Activated naive CD4-positive, alpha-beta T cell treated with anti-CD3 and anti-CD28 coated beads for 36 hours (primary cell): Measurements from ENCODE around the gene DAPK3. TPM values are rescaled to one million over a fixed set of nuclear protein-coding genes. Genes with fewer than 3 reads are reported as not detected.
"Not testable (repeated sequence)": the region's sequence is repeated elsewhere in the genome, so short reads cannot be mapped to it uniquely, and the experiment has no call there.

Source experiments
- CTCF ChIA-PET: fragments of 350-600 bp; sonication (Branson Sonifier 250); formaldehyde crosslinking; loops from one replicate; lab custom pipeline; 2021; ENCODE audit warnings: antibody characterized with exemption; lab: Charles Lee
- DNase-seq: peaks from one replicate; pipeline ENCODE4 v3.0.0-alpha.2; 2020
- H3K27ac Mint-ChIP-seq: one replicate; pipeline ENCODE4 v1.8.0; 2021; ENCODE audit warnings: mild to moderate bottlenecking, mixed read lengths
- H3K27me3 Mint-ChIP-seq: one replicate; pipeline ENCODE4 v1.8.0; 2021; ENCODE audit warnings: low read depth, mixed read lengths
- H3K36me3 Mint-ChIP-seq: one replicate; pipeline ENCODE4 v1.8.0; 2021; ENCODE audit warnings: low read depth, mixed read lengths
- H3K4me1 Mint-ChIP-seq: one replicate; pipeline ENCODE4 v1.8.0; 2021; ENCODE audit warnings: low read depth, mixed read lengths
- H3K4me3 Mint-ChIP-seq: one replicate; pipeline ENCODE4 v1.8.0; 2021; ENCODE audit warnings: mild to moderate bottlenecking, moderate library complexity, mixed read lengths
- H3K9me3 Mint-ChIP-seq: one replicate; pipeline ENCODE4 v1.8.0; 2021; ENCODE audit warnings: mixed read lengths
- intact Hi-C: fragments of 100-400 bp; cut with micrococcal nuclease; formaldehyde crosslinking; loops from one replicate; pipeline ENCODE4 v1.15.1; 2023
- total RNA-seq, 2 experiments: library from RNA; stranded (reverse); gene quantifications; one replicate each; pipeline ENCODE4 v1.2.3, GENCODE V29; 2021

The DAPK3 gene
- total RNA-seq, 2 experiments from 2014 or later = 19.3 to 19.6 TPM

DNA sequence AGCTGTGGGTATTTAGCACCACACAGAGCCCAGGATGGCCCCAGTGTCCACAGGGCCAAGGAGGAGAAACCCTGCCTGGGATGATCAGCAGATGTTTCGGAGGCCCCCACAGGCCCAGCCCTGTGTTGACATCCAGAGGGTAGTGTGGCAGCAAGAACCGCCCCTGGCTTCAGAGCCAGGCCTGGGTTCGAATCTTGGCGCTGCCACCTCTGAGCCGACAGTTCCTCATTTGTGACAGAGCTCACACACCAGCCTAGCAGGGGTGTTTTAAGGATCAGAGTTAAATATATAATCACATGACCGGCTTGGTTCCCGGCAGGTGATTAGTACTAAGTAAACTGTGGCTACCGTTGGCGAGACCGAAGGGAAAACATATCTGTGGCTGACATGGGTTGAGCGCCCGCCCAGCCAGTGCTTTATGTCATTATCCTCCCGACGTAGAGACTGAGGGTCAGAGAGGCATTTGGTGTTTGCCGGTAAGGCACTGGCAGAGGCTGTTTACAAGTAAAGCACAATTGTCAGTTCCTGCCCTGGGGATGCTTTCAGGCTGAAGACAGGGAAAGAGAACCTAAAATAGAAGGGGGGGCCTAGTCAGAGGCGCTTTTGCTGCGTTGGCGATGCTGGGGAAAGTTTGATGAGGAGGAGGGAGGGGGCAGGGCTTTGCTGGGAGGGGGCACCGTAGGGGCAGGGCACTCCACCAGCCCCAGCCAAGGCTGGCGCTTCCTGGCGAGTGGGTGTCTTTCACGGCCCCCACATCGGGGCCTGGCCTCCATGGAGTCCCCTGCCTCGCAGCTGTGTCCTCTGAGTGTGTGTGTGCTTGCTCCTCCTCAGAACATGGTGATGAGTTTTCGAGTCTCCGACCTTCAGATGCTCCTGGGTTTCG lies 41.4 kb upstream of the DAPK3 start:
- H3K4me3 Mint-ChIP-seq = no peak overlapping the region
- H3K27me3 Mint-ChIP-seq = no peaks in the 10 kb centered on the region
- intact Hi-C loops = no loop called here
- H3K9me3 Mint-ChIP-seq = no peaks in the 10 kb centered on the region
- peaks cover 36% of the 10 kb centered on the region for H3K4me1 Mint-ChIP-seq
- H3K27ac Mint-ChIP-seq = no peak overlapping the region
- peaks cover 3% of the 10 kb centered on the region for H3K36me3 Mint-ChIP-seq
- CTCF ChIA-PET = no interaction called here
- DNase-seq = no peak

DNA sequence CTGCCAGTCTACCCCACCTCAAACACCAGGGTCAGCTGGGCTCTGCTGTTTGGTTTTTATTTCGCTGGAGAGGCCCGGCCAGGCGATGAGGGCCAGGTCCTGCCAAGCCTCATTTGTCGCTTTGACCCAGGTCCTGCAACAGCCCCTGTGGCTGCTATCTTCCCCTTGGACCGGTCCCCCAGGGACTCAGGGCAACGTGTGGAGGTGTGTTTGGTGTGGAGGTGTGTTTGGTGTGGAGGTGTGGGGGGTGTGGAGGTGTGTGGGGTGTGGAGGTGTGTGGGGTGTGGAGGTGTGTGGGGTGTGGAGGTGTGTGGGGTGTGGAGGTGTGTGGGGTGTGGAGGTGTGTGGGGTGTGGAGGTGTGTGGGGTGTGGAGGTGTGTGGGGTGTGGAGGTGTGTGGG lies 40.5 kb upstream of the DAPK3 start:
- H3K36me3 Mint-ChIP-seq, H3K9me3 Mint-ChIP-seq, H3K27me3 Mint-ChIP-seq, intact Hi-C loops, H3K27ac Mint-ChIP-seq, H3K4me3 Mint-ChIP-seq, CTCF ChIA-PET, DNase-seq: not testable (repeated sequence)
- H3K4me1 Mint-ChIP-seq = peaks cover 36% of the 10 kb centered on the region

DNA sequence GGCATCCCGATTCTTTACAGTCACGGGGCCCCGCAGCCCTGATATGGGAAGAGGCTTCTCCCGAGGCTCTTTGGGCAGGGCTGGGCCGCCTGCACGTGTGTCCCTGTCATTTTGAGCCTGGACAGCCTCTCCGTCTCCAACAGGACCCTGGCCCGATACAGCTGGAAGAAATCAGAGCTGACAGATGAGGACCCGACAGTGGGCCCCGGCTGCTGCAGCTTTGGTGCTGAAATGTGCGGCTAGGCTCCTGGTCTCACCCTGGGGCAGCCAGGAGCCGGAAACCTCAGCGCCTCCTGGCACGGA lies 39.9 kb upstream of the DAPK3 start:
- peaks cover 1% of the 10 kb centered on the region for H3K36me3 Mint-ChIP-seq
- no peaks in the 10 kb centered on the region for H3K9me3 Mint-ChIP-seq
- DNase-seq = no peak
- H3K27me3 Mint-ChIP-seq = no peaks in the 10 kb centered on the region
- CTCF ChIA-PET = no interaction called here
- H3K27ac Mint-ChIP-seq = no peak overlapping the region
- H3K4me1 Mint-ChIP-seq = peaks cover 39% of the 10 kb centered on the region
- intact Hi-C loops = no loop called here
- H3K4me3 Mint-ChIP-seq = no peak overlapping the region

DNA sequence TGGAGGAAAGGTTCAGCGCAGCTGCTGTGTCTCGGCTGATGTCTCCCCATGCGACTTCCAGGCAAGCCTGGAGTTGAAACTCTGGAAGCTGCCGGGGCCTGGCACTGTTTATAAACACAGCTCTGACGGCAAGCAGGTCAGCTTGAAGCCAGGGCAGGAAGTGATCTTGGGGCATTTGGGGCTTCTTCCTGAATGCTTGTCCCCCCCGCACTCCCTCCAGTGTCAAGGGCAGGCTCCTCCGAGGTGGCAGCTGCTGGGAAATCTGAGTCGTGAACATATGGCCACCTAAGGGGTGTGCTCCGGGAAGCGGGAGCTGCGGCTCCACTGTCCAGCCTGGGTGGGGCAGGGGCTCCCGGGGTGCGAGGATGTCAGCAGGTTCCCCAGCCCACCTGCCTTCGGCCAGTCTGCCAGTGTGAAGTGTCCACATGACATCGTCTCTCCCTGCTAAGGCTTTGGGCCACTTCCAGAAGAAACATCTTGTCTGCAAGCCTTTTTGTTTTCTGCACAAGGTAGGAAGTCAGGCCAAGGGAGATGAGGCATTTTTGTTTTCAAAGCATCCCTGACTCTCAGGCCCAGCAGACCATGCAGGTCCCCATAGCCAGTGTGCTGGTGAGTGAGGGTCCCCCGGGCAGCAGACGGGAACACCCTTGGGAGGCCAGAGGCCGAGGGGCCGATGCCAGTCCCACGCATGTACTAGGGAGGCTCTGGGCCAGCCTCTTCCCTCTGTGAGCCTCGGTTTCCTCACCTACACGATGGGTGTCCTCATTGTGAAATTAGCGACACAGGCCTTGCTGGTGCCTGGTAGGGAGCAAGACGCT lies 39.3 kb upstream of the DAPK3 start:
- intact Hi-C loops = loop anchor here (5.0 kb wide), 1 partner anchor 112 kb away; the partner anchor contains the start of gene MAP2K2
- CTCF ChIA-PET = interaction anchor here (0.8 kb wide), 1 partner anchor 123 kb away, joined by 3 read pairs; no protein-coding TSS in a partner anchor
- H3K4me3 Mint-ChIP-seq = peak overlapping the region; percentile 12
- no peaks in the 10 kb centered on the region for H3K27me3 Mint-ChIP-seq
- no peaks in the 10 kb centered on the region for H3K9me3 Mint-ChIP-seq
- DNase-seq = no peak
- peaks cover 1% of the 10 kb centered on the region for H3K36me3 Mint-ChIP-seq
- H3K4me1 Mint-ChIP-seq = peaks cover 40% of the 10 kb centered on the region
- H3K27ac Mint-ChIP-seq = no peak overlapping the region

DNA sequence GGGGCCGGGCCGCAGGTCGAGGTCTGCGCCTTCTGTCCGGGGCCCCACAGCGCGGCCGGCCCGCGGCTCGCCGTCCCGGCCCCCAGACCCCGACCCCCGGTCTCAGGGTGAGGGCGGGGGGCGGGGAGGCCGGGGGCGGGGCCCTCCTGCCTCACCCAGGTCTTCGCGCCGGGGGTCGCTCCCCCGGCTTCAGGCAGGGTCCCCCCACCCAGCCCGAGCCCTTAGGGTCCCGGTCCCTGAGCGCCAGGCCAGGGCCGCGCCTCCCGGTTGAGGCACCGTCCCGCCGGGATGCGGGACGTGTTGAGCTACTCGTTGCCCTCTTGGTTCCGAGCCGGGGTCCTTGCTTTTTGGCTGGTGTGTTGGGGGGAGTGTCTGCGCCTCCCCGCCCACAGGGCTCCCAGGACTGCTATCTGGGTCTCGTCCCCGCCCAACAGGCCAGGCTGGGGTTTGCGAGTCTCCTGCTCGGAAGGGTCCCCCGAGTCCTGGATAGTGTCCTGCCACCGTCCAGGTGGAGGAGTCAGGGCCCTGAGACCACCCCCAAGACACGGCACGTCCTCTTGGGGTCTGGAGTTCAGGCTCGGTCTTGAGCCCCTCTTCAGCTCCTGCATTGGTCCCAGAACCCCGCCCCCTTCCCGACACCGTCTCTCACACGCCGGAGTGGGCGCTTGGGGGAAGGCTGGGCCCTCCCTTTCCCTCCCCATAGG lies 37.1 kb upstream of the DAPK3 start:
- Mint-ChIP-seq H3K9me3 (no peaks in the 10 kb centered on the region), H3K27me3 (no peaks in the 10 kb centered on the region), H3K27ac (peak overlapping the region; percentile 79), H3K4me3 (peak overlapping the region; percentile 84), H3K36me3 (no peaks in the 10 kb centered on the region), H3K4me1 (peaks cover 36% of the 10 kb centered on the region)
- DNase-seq = peak; percentile 39
- CTCF ChIA-PET = interaction anchor here (1.9 to 3.9 kb wide), 2 partner anchors 20 to 132 kb away, joined by 12 to 18 read pairs; no protein-coding TSS in a partner anchor
- intact Hi-C loops = loop anchor here (1.0 to 5.0 kb wide), 6 partner anchors 18 to 452 kb away; partner anchors contain the start of genes ANKRD24, MAP2K2, SIRT6 and ZBTB7A

DNA sequence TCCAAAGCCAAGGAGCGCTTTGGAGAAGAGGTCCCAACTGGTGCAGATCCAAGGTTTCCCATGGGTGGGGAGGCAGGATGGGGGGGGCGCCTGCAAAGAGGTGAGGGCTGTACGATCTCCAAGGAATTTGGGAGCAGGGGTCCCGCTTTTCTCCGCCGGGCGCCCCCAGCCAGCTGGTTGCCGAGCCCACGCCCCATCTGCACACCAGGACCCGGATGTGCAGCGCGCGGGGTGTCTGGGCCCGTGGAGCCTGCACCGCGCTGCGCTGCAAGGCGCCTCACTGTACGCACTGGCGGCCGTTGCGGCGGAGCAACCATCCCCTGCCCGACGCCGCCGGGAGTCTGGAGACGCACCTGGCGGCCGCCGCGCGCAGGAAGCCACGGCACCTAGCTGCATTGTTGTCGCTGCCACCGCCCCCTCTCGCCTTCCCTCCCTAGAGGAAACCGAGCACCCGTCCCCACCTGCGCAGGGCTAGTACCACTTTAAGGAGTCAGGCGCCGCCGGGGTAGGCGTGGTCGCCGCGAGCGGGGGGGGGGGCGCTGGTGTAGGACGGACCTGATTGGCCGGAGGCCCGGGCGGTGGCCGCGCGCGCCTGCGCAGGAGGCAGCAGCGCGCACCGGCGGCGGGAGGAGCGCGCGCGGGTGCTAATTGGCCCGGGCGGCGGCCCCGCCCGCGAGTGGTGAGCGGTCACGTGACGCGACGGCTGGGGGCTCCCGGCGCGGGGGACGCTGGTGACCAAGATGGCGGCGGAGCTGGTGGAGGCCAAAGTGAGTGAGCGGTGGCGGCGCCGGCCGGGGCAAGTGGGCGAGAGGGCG lies 36.3 kb upstream of the DAPK3 start, which contains the start of gene PIAS4:
Gene PIAS4 (plus strand): TSS at position 716 of the 815 bp plus-strand sequence. CDS start 25 bp downstream, at position 741.
- Mint-ChIP-seq H3K36me3 (no peaks in the 10 kb centered on the region), H3K4me1 (peaks cover 31% of the 10 kb centered on the region), H3K9me3 (no peaks in the 10 kb centered on the region), H3K27me3 (no peaks in the 10 kb centered on the region), H3K4me3 (peak within 1 kb of the TSS; percentile 84), H3K27ac (peak within 1 kb of the TSS; percentile 79)
- intact Hi-C loops = loop anchor here (1.0 to 5.0 kb wide), 6 partner anchors 17 to 451 kb away; partner anchors contain the start of genes ANKRD24, MAP2K2, SIRT6 and ZBTB7A
- CTCF ChIA-PET = interaction anchor here (1.0 to 3.9 kb wide), 3 partner anchors 13 to 132 kb away, joined by 3 to 18 read pairs (median 12); no protein-coding TSS in a partner anchor
- peak; percentile 96 for DNase-seq

DNA sequence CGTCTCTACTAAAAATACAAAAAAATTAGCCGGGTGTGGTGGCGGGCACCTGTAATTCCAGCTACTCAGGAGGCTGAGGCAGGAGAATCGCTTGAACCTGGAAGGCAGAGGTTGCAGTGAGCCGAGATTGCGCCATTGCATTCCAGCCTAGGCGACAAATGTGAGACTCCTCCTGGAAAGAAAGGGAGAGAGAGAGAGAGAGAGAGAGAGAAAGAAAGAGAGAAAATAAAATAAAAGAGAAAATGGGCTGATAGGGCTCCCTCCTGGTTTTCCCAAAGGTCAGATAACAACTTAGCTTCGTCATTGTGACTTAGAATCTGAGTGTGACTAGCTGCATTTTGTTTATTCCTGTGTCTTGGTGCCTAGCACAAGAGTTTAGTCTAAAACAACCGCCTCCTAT lies 34.5 kb upstream of the DAPK3 start:
- not testable (repeated sequence) for H3K36me3 Mint-ChIP-seq, H3K9me3 Mint-ChIP-seq, DNase-seq, H3K27ac Mint-ChIP-seq, H3K27me3 Mint-ChIP-seq, H3K4me3 Mint-ChIP-seq
- CTCF ChIA-PET = interaction anchor here (0.7 to 3.9 kb wide), 3 partner anchors 17 to 408 kb away, joined by 3 to 18 read pairs (median 3); no protein-coding TSS in a partner anchor
- intact Hi-C loops = loop anchor here (5.0 kb wide), 1 partner anchor 117 kb away; the partner anchor contains the start of gene MAP2K2
- peaks cover 25% of the 10 kb centered on the region for H3K4me1 Mint-ChIP-seq

DNA sequence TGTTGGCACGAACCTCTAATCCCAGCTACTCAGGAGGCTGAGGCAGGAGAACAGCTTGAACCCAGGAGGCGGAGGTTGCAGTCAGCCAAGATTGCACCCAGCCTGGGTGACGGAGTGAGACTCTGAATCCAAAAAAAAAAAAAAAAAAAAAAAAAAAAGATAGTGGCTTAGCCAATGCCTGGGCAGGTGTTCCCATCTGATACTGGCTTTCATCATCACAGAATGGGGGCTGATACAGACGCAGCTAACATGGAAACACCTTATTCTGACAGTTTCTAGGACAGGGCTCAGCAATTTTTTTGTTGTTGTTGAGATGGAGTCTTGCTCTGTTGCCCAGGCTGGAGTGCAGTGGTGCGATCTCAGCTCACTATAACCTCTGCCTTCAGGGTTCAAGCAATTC lies 29.9 kb upstream of the DAPK3 start:
- H3K27ac Mint-ChIP-seq = not testable (repeated sequence)

DNA sequence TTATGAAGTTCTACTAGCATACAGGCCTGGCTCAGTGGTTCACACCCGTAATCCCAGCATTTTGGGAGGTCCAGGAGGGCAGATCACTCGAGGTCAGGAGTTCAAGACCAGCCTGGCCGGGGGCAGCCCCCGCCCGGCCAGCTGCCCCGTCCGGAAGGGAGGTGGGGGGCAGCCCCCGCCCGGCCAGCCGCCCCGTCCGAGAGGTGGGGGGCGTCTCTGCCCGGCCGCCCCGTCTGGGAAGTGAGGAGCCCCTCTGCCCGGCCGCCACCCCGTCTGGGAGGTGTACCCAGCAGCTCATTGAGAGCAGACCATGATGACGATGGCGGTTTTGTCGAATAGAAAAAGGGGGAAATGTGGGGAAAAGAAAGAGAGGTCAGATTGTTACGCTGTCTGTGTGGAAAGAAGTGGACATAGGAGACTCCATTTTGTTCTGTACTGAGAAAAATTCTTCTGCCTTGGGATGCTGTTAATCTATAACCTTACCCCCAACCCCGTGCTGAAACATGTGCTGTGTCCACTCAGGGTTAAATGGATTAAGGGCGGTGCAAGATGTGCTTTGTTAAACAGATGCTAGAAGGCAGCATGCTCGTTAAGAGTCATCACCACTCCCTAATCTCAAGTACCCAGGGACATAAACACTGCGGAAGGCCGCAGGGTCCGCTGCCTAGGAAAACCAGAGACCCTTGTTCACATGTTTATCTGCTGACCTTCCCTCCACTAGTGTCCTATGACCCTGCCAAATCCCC lies 27.9 kb upstream of the DAPK3 start:
- intact Hi-C loops, H3K4me1 Mint-ChIP-seq, H3K4me3 Mint-ChIP-seq, H3K27ac Mint-ChIP-seq, H3K27me3 Mint-ChIP-seq, H3K36me3 Mint-ChIP-seq, H3K9me3 Mint-ChIP-seq, DNase-seq: not testable (repeated sequence)
- CTCF ChIA-PET = interaction anchor here (0.6 kb wide), 1 partner anchor 139 kb away, joined by 3 read pairs; no protein-coding TSS in a partner anchor

More for the DNA sequence above, 29.9 kb upstream of the DAPK3 start:
- H3K4me1 Mint-ChIP-seq, CTCF ChIA-PET, H3K4me3 Mint-ChIP-seq, H3K9me3 Mint-ChIP-seq, H3K36me3 Mint-ChIP-seq, intact Hi-C loops, H3K27me3 Mint-ChIP-seq, DNase-seq: not testable (repeated sequence)

DNA sequence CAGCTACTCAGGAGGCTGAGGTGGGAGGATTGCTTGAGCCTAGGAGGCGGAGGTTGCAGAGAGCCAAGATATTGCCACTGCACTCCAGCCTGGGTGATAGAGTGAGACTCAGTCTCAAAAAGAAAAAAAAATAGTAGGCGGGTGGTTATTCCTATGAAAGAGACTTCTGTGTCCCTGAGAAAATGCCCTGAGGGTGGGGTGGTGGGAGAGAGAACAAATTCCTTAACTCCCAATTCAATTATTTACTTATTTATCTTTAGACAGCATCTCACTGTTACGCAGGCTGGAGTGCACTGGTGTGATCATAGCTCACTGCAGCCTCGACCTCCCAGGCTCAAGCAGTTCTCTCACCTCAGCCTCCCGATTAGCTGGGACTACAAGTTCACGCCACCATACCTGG lies 24.7 kb upstream of the DAPK3 start:
- Mint-ChIP-seq H3K4me3 (no peak overlapping the region), H3K9me3 (no peaks in the 10 kb centered on the region), H3K4me1 (peaks cover 3% of the 10 kb centered on the region), H3K27me3 (no peaks in the 10 kb centered on the region), H3K27ac (no peak overlapping the region), H3K36me3 (no peaks in the 10 kb centered on the region)
- intact Hi-C loops = no loop called here
- DNase-seq = no peak
- CTCF ChIA-PET = no interaction called here
